Esophagus muscularis mucosa (tissue), 4 donors: ENCODE data around the gene S100P. TPM values are rescaled to one million over a fixed set of nuclear protein-coding genes. Genes with fewer than 3 reads are reported as not detected.

ENCODE experiments used
- DNase-seq: peaks from one replicate; pipeline ENCODE4 v3.0.0-alpha.2; 2017; ENCODE audit errors: extremely low spot score
- H3K27ac ChIP-seq, 4 donors: fragments of 200-600 bp; sonication (generic); replicated peaks in 1 of 4; 1 replicate in 3 of 4; 2 replicates in 1 of 4; pipeline ENCODE4 v1.5.1; 2016 to 2019; ENCODE audit warnings: mild to moderate bottlenecking in 1 of 4
- H3K27me3 ChIP-seq, 4 donors: fragments of 200-600 bp; sonication (generic); one replicate each; pipeline versions ENCODE4 v1.5.1 to v1.6.0; 2016 to 2019
- H3K36me3 ChIP-seq, 4 donors: fragments of 200-600 bp; sonication (generic); one replicate each; pipeline ENCODE4 v1.5.1; 2016 to 2019
- H3K4me1 ChIP-seq, 4 donors: fragments of 200-600 bp; sonication (generic); one replicate each; pipeline ENCODE4 v1.5.1; 2016 to 2019
- H3K4me3 ChIP-seq, 4 donors: fragments of 200-600 bp; sonication (generic); 1 replicate in 2 of 4; 2 replicates in 2 of 4; pipeline ENCODE4 v1.5.1; 2016 to 2019; ENCODE audit warnings: mild to moderate bottlenecking in 4 of 4, moderate library complexity in 1 of 4
- H3K9me3 ChIP-seq, 4 donors: fragments of 200-600 bp; sonication (generic); 1 replicate in 3 of 4; 2 replicates in 1 of 4; pipeline ENCODE4 v1.5.1; 2016 to 2019
- CTCF ChIP-seq, 3 experiments: fragments of 200-600 bp in 2 of 3; fragments of 450-650 bp in 1 of 3; sonication (generic) in 2 of 3; IDR thresholded peaks; one replicate each; pipeline ENCODE4 v1.5.1; 2017 to 2019; ENCODE audit warnings: antibody characterized with exemption in 3 of 3, mild to moderate bottlenecking in 2 of 3, moderate library complexity in 1 of 3
- EP300 ChIP-seq: sonication (generic); formaldehyde crosslinking; IDR thresholded peaks from one replicate; pipeline ENCODE4 v1.6.1; 2017; ENCODE audit warnings: antibody characterized with exemption
- POLR2A ChIP-seq: fragments of 450-650 bp; IDR thresholded peaks from one replicate; pipeline ENCODE4 v1.6.1; 2017; ENCODE audit warnings: antibody characterized with exemption, moderate library complexity, mild to moderate bottlenecking, low read depth
- POLR2AphosphoS5 ChIP-seq, 2 donors: sonication (generic); formaldehyde crosslinking; IDR thresholded peaks; one replicate each; pipeline ENCODE4 v1.6.1; 2017; ENCODE audit warnings: antibody characterized with exemption in 2 of 2
- WGBS: methylation state at CpG from one replicate; pipeline ENCODE4 v1.1.5; 2018; 5-methylcytosine and 5-hydroxymethylcytosine counted together
- intact Hi-C: fragments of 100-400 bp; cut with DNase I; formaldehyde crosslinking; loops from one replicate; pipeline ENCODE4 v1.15.1; 2023
- total RNA-seq, 4 donors: library from RNA; depleted of rRNA; stranded (reverse); fragments of >200 nt; gene quantifications; one replicate each; pipeline versions ENCODE4 v1.1.0 to v1.2.1, GENCODE V29; 2016

Gene S100P
- total RNA-seq, 4 donors from 2014 or later: 0.99 TPM; not detected in 3

- H3K9me3 ChIP-seq: no peaks in the 10 kb centered on the region
- intact Hi-C loops: no loop called here
- H3K27me3 ChIP-seq: no peaks in the 10 kb centered on the region
- peak overlapping the region; percentile 52 to 69 (median 55) for H3K27ac ChIP-seq
- 77% methylated on average over 10 of the region's 21 CpGs for WGBS
- DNase-seq: no peak
- no peaks in the 10 kb centered on the region for H3K36me3 ChIP-seq
- H3K4me3 ChIP-seq: no peak overlapping the region
- TF ChIP-seq CTCF (IDR thresholded peaks at IDR 0.05) (no peak), EP300 (no peak), POLR2AphosphoS5 (IDR thresholded peaks at IDR 0.05) (peak; percentile 52 to 64), POLR2A (no peak)
- peaks cover 9 to 17% (median 13%) of the 10 kb centered on the region in 4 donors for H3K4me1 ChIP-seq
These were observed 39.0 kb downstream of the S100P start for GRCh38 chr4:6732441-6733357.

DNA sequence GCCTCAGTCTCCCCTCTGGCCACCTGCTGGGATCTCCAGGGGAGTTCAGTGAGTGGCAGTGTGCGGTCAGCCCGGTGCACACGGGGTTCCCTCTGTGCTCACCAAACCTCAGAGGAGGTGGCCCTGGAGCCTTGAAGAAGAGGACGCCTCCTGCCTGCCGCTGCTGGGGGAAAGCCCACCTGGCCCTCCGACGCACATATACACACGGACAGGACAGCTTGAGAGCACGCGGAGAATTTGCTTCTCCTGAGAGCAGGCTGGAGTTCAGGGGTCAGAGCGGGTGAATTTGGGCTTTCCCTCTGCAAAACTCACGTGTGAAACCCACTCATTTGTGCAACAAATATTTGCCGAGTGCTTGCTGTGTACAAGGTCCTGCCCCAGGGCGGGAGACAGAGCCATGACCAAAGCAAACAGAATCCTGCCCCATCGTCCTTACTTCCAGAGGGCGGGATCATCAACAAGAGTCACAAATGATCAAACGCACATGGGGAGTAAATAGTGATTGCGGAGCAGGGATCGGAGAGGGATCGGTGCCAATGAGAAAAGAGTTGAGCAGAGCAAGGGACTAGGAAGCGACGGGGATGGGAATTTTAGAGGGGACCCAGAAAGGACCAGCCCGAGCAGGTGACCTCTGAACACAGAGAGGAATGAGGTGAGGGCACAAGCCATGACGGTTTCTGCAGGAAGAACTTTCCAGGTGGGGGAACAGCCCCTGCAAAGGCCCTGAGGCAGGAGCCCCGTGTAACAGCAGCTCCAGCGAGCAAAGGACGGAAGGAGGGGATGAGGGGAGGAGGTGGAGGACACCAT is 39.9 kb downstream of the S100P start:
- Histone ChIP-seq H3K9me3 (no peaks in the 10 kb centered on the region), H3K27ac (peak overlapping the region in 2 of 4 donors; percentile 55 to 69), H3K36me3 (no peaks in the 10 kb centered on the region), H3K27me3 (no peaks in the 10 kb centered on the region), H3K4me1 (peaks cover 9 to 17% (median 13%) of the 10 kb centered on the region in 4 donors), H3K4me3 (no peak overlapping the region)
- intact Hi-C loops: no loop called here
- WGBS: 91% methylated on average over 20 of the region's 27 CpGs
- DNase-seq: no peak
- TF ChIP-seq EP300 (no peak), CTCF (IDR thresholded peaks at IDR 0.05) (no peak), POLR2AphosphoS5 (IDR thresholded peaks at IDR 0.05) (no peak), POLR2A (no peak)

GRCh38 chr4:6734165-6734786 is 40.6 kb downstream of the S100P start:
- H3K4me1 ChIP-seq: peaks cover 9 to 17% (median 13%) of the 10 kb centered on the region in 4 donors
- TF ChIP-seq EP300 (no peak), CTCF (IDR thresholded peaks at IDR 0.05) (no peak), POLR2AphosphoS5 (IDR thresholded peaks at IDR 0.05) (no peak), POLR2A (no peak)
- no peaks in the 10 kb centered on the region for H3K27me3 ChIP-seq
- 83% methylated on average over 16 of the region's 16 CpGs for WGBS
- H3K36me3 ChIP-seq: no peaks in the 10 kb centered on the region
- no peaks in the 10 kb centered on the region for H3K9me3 ChIP-seq
- no peak overlapping the region for H3K4me3 ChIP-seq
- intact Hi-C loops: no loop called here
- no peak for DNase-seq
- H3K27ac ChIP-seq: no peak overlapping the region

GRCh38 chr4:6739920-6740319 is 46.2 kb downstream of the S100P start:
- DNase-seq: no peak
- no peaks in the 10 kb centered on the region for H3K9me3 ChIP-seq
- H3K27ac ChIP-seq: no peak overlapping the region
- H3K36me3 ChIP-seq: no peaks in the 10 kb centered on the region
- intact Hi-C loops: no loop called here
- no peaks in the 10 kb centered on the region for H3K27me3 ChIP-seq
- no peaks in the 10 kb centered on the region for H3K4me1 ChIP-seq
- no peak for TF ChIP-seq EP300
- H3K4me3 ChIP-seq: no peak overlapping the region
- WGBS: 90% methylated on average over 4 of the region's 4 CpGs

DNA sequence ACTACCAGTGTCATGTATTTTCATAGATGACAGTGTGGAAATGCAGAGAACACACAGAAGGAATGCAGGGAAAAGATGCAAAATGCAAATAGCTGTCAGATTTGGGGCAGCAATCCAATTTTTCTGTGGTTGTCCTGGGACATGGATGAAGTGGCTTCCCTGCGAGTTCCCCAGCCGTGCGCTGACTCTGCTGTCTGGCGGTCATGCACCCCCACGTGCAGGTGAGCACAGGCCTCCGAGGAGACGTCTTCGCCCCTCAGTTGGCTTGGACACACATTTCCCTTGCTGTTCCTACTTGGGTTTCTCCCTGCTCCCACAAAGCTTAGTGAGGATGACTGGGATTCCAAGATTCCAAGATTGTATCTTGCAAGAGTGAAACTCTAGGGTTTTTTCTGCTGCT is 46.7 kb downstream of the S100P start:
- Histone ChIP-seq H3K4me1 (no peaks in the 10 kb centered on the region), H3K27ac (no peak overlapping the region), H3K27me3 (no peaks in the 10 kb centered on the region), H3K36me3 (no peaks in the 10 kb centered on the region), H3K4me3 (no peak overlapping the region), H3K9me3 (no peaks in the 10 kb centered on the region)
- 86% methylated on average over 8 of the region's 8 CpGs for WGBS
- intact Hi-C loops: no loop called here
- no peak for DNase-seq
- no peak for TF ChIP-seq EP300
- TF ChIP-seq CTCF (IDR thresholded peaks at IDR 0.05): no peak
- TF ChIP-seq POLR2A: no peak
- no peak for TF ChIP-seq POLR2AphosphoS5 (IDR thresholded peaks at IDR 0.05)
